ENCODE results near the gene MSANTD3. TPM values are rescaled to one million over a fixed set of nuclear protein-coding genes. Genes with fewer than 3 reads are reported as not detected.

Gene MSANTD3
- total RNA-seq, 1 experiment from 2014 or later, result 25.9 TPM

DNA sequence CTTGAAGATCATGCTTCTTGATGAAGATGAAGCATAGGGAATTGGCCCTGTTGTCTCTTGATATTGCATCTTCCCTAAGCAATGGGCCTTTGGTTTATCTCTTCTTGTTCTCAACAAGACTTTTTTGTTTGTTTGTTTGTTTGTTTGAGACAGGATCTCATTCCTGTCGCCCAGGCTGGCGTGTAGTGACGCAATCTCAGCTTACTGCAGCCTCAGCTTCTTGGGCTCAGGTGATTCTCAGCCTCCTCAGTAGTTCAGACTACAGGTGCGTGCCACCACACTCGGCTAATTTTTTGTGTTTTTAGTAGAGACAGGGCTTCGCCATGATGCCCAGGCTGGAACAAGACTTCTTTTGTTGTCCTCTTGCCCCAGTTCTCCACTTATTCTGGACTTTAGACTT is 51.2 kb downstream of the MSANTD3 start:
- H3K4me1 Mint-ChIP-seq (ENCODE audit: low read depth, unreplicated experiment), result peaks cover 6% of the 10 kb centered on the region
- H3K27me3 Mint-ChIP-seq (ENCODE audit: insufficient read depth, unreplicated experiment), result peaks cover 7% of the 10 kb centered on the region

DNA sequence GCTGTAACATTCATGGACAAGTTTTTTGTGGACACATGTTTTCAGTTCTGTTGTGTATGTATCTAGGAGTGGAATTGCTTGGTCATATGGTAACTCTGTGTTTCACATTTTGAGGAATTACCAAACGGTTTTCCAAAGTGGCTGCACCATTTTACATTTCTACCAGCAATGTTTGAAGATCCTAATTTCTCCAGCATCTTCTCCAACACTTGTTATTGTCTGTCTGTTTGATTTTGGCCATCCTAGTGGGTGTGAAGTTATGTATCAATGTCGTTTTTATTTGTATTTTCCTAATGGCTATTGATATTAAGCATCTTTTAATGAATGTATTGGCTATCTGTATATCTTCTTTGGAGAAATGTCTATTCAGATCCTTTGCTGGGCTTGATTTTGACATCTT is 52.9 kb downstream of the MSANTD3 start:
- POLR2A ChIA-PET, result no interaction called here
- no peaks in the 10 kb centered on the region for H3K9me3 ChIP-seq
- H3K4me1 ChIP-seq, result peaks cover 3% of the 10 kb centered on the region; the same call in 1 of the 2 replicates
- peaks cover 4% of the 10 kb centered on the region for H3K27me3 Mint-ChIP-seq (ENCODE audit: insufficient read depth, unreplicated experiment)
- CTCF ChIA-PET, result no interaction called here
- H3K27ac Mint-ChIP-seq (ENCODE audit: unreplicated experiment), result no peak overlapping the region
- intact Hi-C loops (cut with micrococcal nuclease; ENCODE audit: unreplicated experiment), result no loop called here
- H3K4me3 ChIP-seq (ENCODE audit: low read depth, low read length), result no peak overlapping the region
- no peaks in the 10 kb centered on the region for H3K9me3 Mint-ChIP-seq (ENCODE audit: unreplicated experiment)
- no peak for DNase-seq
- H3K36me3 Mint-ChIP-seq (ENCODE audit: insufficient read depth, unreplicated experiment), result no peaks in the 10 kb centered on the region
- H3K4me3 Mint-ChIP-seq (ENCODE audit: unreplicated experiment), result no peak overlapping the region
- no TSS peak for BruUV-seq (replicated peaks)
- no peaks in the 10 kb centered on the region for H3K36me3 ChIP-seq (ENCODE audit: control insufficient read depth, insufficient read depth, low read length)
- H3K27me3 ChIP-seq (replicated peaks; ENCODE audit: control insufficient read depth, insufficient read depth, low read length), result no peaks in the 10 kb centered on the region
- no peaks in the 10 kb centered on the region for H3K4me1 Mint-ChIP-seq (ENCODE audit: low read depth, unreplicated experiment)
- TF ChIP-seq, protein P1, sequence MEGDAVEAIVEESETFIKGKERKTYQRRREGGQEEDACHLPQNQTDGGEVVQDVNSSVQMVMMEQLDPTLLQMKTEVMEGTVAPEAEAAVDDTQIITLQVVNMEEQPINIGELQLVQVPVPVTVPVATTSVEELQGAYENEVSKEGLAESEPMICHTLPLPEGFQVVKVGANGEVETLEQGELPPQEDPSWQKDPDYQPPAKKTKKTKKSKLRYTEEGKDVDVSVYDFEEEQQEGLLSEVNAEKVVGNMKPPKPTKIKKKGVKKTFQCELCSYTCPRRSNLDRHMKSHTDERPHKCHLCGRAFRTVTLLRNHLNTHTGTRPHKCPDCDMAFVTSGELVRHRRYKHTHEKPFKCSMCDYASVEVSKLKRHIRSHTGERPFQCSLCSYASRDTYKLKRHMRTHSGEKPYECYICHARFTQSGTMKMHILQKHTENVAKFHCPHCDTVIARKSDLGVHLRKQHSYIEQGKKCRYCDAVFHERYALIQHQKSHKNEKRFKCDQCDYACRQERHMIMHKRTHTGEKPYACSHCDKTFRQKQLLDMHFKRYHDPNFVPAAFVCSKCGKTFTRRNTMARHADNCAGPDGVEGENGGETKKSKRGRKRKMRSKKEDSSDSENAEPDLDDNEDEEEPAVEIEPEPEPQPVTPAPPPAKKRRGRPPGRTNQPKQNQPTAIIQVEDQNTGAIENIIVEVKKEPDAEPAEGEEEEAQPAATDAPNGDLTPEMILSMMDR (IDR thresholded peaks at IDR 0.05; ENCODE audit: insufficient read depth in 1 of 2, low read depth in 1 of 2, low read length in 1 of 2, severe bottlenecking in 1 of 2, unreplicated experiment in 1 of 2), result no peak

More for the DNA sequence above, 51.2 kb downstream of the MSANTD3 start:
- H3K36me3 ChIP-seq (ENCODE audit: control insufficient read depth, insufficient read depth, low read length), result no peaks in the 10 kb centered on the region
- peaks cover 3% of the 10 kb centered on the region; the same call in 1 of the 2 replicates for H3K4me1 ChIP-seq
- BruUV-seq (replicated peaks), result no TSS peak
- DNase-seq, result no peak
- Mint-ChIP-seq H3K27ac (ENCODE audit: unreplicated experiment) (no peak overlapping the region), H3K9me3 (ENCODE audit: unreplicated experiment) (no peaks in the 10 kb centered on the region), H3K36me3 (ENCODE audit: insufficient read depth, unreplicated experiment) (no peaks in the 10 kb centered on the region), H3K4me3 (ENCODE audit: unreplicated experiment) (no peak overlapping the region)
- no peaks in the 10 kb centered on the region for H3K27me3 ChIP-seq (replicated peaks; ENCODE audit: control insufficient read depth, insufficient read depth, low read length)
- ChIA-PET CTCF (no interaction called here), POLR2A (no interaction called here)
- no peak overlapping the region for H3K4me3 ChIP-seq (ENCODE audit: low read depth, low read length)
- H3K9me3 ChIP-seq, result no peaks in the 10 kb centered on the region
- TF ChIP-seq, protein P1 (IDR thresholded peaks at IDR 0.05; ENCODE audit: insufficient read depth in 1 of 2, low read depth in 1 of 2, low read length in 1 of 2, severe bottlenecking in 1 of 2, unreplicated experiment in 1 of 2), result no peak
- intact Hi-C loops (cut with micrococcal nuclease; ENCODE audit: unreplicated experiment), result no loop called here

DNA sequence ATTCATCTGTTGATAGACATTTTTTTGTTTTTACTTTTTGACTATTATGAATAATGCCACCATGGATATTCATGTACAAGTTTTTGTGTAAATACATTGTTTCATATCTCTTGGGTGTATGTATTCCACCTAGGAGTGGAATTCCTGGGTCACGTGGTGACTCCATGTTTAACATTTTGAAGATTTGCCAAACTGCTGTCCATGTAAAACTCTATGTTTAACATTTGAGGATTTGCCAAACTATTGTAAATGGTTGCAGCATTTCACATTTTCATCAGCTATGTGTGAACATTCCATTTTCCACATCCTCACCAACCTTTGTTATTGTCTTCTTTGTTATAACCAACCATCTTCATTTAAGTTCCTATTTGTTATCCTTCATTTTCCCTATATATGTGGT is 58.3 kb downstream of the MSANTD3 start:
- no peaks in the 10 kb centered on the region for H3K36me3 ChIP-seq (ENCODE audit: control insufficient read depth, insufficient read depth, low read length)
- no peak overlapping the region for H3K4me3 ChIP-seq (ENCODE audit: low read depth, low read length)
- H3K4me1 Mint-ChIP-seq (ENCODE audit: low read depth, unreplicated experiment), result no peaks in the 10 kb centered on the region
- peaks cover 4% of the 10 kb centered on the region for H3K27me3 Mint-ChIP-seq (ENCODE audit: insufficient read depth, unreplicated experiment)
- H3K36me3 Mint-ChIP-seq (ENCODE audit: insufficient read depth, unreplicated experiment), result no peaks in the 10 kb centered on the region
- no peak overlapping the region for H3K27ac Mint-ChIP-seq (ENCODE audit: unreplicated experiment)
- DNase-seq, result no peak
- BruUV-seq (replicated peaks), result no TSS peak
- no peaks in the 10 kb centered on the region for H3K9me3 ChIP-seq
- TF ChIP-seq, protein P1 (IDR thresholded peaks at IDR 0.05; ENCODE audit: insufficient read depth in 1 of 2, low read depth in 1 of 2, low read length in 1 of 2, severe bottlenecking in 1 of 2, unreplicated experiment in 1 of 2), result no peak
- no peak overlapping the region for H3K4me3 Mint-ChIP-seq (ENCODE audit: unreplicated experiment)
- intact Hi-C loops (cut with micrococcal nuclease; ENCODE audit: unreplicated experiment), result no loop called here
- POLR2A ChIA-PET, result no interaction called here
- H3K9me3 Mint-ChIP-seq (ENCODE audit: unreplicated experiment), result no peaks in the 10 kb centered on the region
- no peaks in the 10 kb centered on the region for H3K27me3 ChIP-seq (replicated peaks; ENCODE audit: control insufficient read depth, insufficient read depth, low read length)
- CTCF ChIA-PET, result no interaction called here
- H3K4me1 ChIP-seq, result peaks cover 3% of the 10 kb centered on the region; the same call in 1 of the 2 replicates

Data from Caco-2 (cell line).